IMR-90 (cell line): Measurements from ENCODE around the gene TMEM253. TPM values are rescaled to one million over a fixed set of nuclear protein-coding genes. Genes with fewer than 3 reads are reported as not detected.

ENCODE experiments used
- ATAC-seq: fragments of 200-7000 bp; cut with Tn5 transposase; 2 replicates; pipeline ENCODE4 v1.9.1; 2020; ENCODE audit warnings: low read depth, mild to moderate bottlenecking, moderate library complexity
- BruUV-seq: library from RNA; stranded (reverse); fragments of 400-500 nt; replicated peaks from 2 replicates; lab custom pipeline; 2021; lab: Mats Ljungman, UMichigan
- CTCF ChIA-PET: fragments of 300-600 bp; formaldehyde crosslinking; extraction: SDS; loops from one replicate; lab custom pipeline; 2021; ENCODE audit warnings: antibody characterized with exemption; lab: Yijun Ruan, JAX
- POLR2A ChIA-PET: fragments of 300-600 bp; sonication (Branson Sonifier 250); formaldehyde crosslinking; loops from one replicate; lab custom pipeline; 2022; ENCODE audit warnings: antibody characterized with exemption; ENCODE audit not compliant: unreplicated experiment; lab: Charles Lee
- DNase-seq: peaks from one replicate; pipeline ENCODE4 v3.0.0; 2013
- H2AFZ ChIP-seq: replicated peaks from 2 replicates; pipeline ENCODE3; 2013; ENCODE audit warnings: low read length, mild to moderate bottlenecking; ENCODE audit not compliant: poor library complexity
- H2AK5ac ChIP-seq: 2 replicates; pipeline ENCODE4 v1.6.1; 2013; ENCODE audit warnings: low read depth, low read length, inconsistent platforms
- H2AK9ac ChIP-seq: replicated peaks from 2 replicates; pipeline ENCODE3; 2013; ENCODE audit warnings: mild to moderate bottlenecking, low read depth, low read length, moderate library complexity; ENCODE audit not compliant: poor library complexity
- H2BK120ac ChIP-seq: 2 replicates; pipeline ENCODE4 v1.6.1; 2013; ENCODE audit warnings: low read depth, low read length, inconsistent platforms
- H2BK15ac ChIP-seq: 3 replicates; pipeline ENCODE4 v1.6.1; 2013; ENCODE audit warnings: low read depth, low read length, inconsistent platforms
- H2BK20ac ChIP-seq: 2 replicates; pipeline ENCODE4 v1.6.1; 2013; ENCODE audit warnings: low read depth, mild to moderate bottlenecking, inconsistent platforms, low read length, moderate library complexity
- H2BK5ac ChIP-seq: 2 replicates; pipeline ENCODE4 v1.6.1; 2013; ENCODE audit warnings: mild to moderate bottlenecking, low read depth, low read length, inconsistent platforms; ENCODE audit not compliant: poor library complexity, severe bottlenecking
- H3K14ac ChIP-seq: replicated peaks from 2 replicates; pipeline ENCODE4 v1.6.1; 2013; ENCODE audit warnings: low read depth, low read length, inconsistent platforms
- H3K18ac ChIP-seq: 2 replicates; pipeline ENCODE4 v1.6.1; 2013; ENCODE audit warnings: low read depth, low read length, control low read depth
- H3K23ac ChIP-seq: 2 replicates; pipeline ENCODE4 v1.6.1; 2013; ENCODE audit warnings: low read depth, low read length, inconsistent platforms
- H3K27ac ChIP-seq: 2 replicates; pipeline ENCODE4 v1.5.1; 2013; ENCODE audit warnings: mild to moderate bottlenecking, control low read depth, low read length; ENCODE audit not compliant: insufficient read depth
- H3K27me3 ChIP-seq: 2 replicates; pipeline ENCODE4 v1.6.1; 2013; ENCODE audit warnings: low read length; ENCODE audit not compliant: control insufficient read depth, insufficient read depth
- H3K36me3 ChIP-seq: 2 replicates; pipeline ENCODE4 v1.6.1; 2013; ENCODE audit warnings: low read length, mixed read lengths; ENCODE audit not compliant: control insufficient read depth, insufficient read depth
- H3K4ac ChIP-seq: 2 replicates; pipeline ENCODE4 v1.6.1; 2013; ENCODE audit warnings: low read depth, low read length, inconsistent platforms
- H3K4me1 ChIP-seq: 2 replicates; pipeline ENCODE4 v1.6.1; 2013; ENCODE audit warnings: low read length, mixed read lengths; ENCODE audit not compliant: control insufficient read depth, insufficient read depth
- H3K4me2 ChIP-seq: 2 replicates; pipeline ENCODE4 v1.6.1; 2013; ENCODE audit warnings: low read depth, mild to moderate bottlenecking, control low read depth, low read length, moderate library complexity
- H3K4me3 ChIP-seq: 2 replicates; pipeline ENCODE4 v1.5.1; 2013; ENCODE audit warnings: low read depth, mild to moderate bottlenecking, control low read depth, low read length, moderate library complexity; ENCODE audit not compliant: insufficient read depth
- H3K56ac ChIP-seq: 2 replicates; pipeline ENCODE4 v1.6.1; 2013; ENCODE audit warnings: low read length, inconsistent platforms; ENCODE audit not compliant: insufficient read depth; ENCODE audit errors: extremely low read depth
- H3K79me1 ChIP-seq, 2 experiments: 2 replicates each; pipeline ENCODE4 v1.6.1; 2013; ENCODE audit warnings: low read length in 2 of 2, inconsistent platforms in 1 of 2, low read depth in 1 of 2
- H3K9ac ChIP-seq: 2 replicates; pipeline ENCODE4 v1.6.1; 2013; ENCODE audit warnings: low read depth, low read length, control low read depth
- H3K9me1 ChIP-seq: 2 replicates; pipeline ENCODE4 v1.6.1; 2013; ENCODE audit warnings: low read length, inconsistent platforms; ENCODE audit not compliant: insufficient read depth
- H3K9me3 ChIP-seq: 2 replicates; pipeline ENCODE4 v1.6.1; 2013; ENCODE audit warnings: low read length; ENCODE audit not compliant: control insufficient read depth, insufficient read depth
- H4K20me1 ChIP-seq: 2 replicates; pipeline ENCODE4 v1.6.1; 2013; ENCODE audit warnings: low read length, inconsistent platforms; ENCODE audit not compliant: insufficient read depth
- H4K5ac ChIP-seq: 2 replicates; pipeline ENCODE4 v1.6.1; 2013; ENCODE audit warnings: mild to moderate bottlenecking, low read depth, low read length, control low read depth
- H4K8ac ChIP-seq, 2 experiments: 2 replicates each; pipeline ENCODE4 v1.6.1; 2013; ENCODE audit warnings: low read depth in 2 of 2, low read length in 2 of 2, control low read depth in 1 of 2, inconsistent platforms in 1 of 2
- H4K91ac ChIP-seq: 2 replicates; pipeline ENCODE4 v1.6.1; 2013; ENCODE audit warnings: low read depth, low read length, inconsistent platforms; ENCODE audit not compliant: insufficient read depth
- BHLHE40 ChIP-seq: fragments of 150-350 bp; IDR thresholded peaks from 2 replicates; pipeline ENCODE4 v1.6.1; 2016; ENCODE audit warnings: mild to moderate bottlenecking, low read depth, low read length
- CEBPB ChIP-seq: IDR thresholded peaks from 2 replicates; pipeline ENCODE4 v1.6.1; 2012; ENCODE audit warnings: low read depth, low read length, improper control_type of control experiment
- CHD1 ChIP-seq: IDR thresholded peaks from 2 replicates; pipeline ENCODE4 v1.6.1; 2012; ENCODE audit warnings: low read depth, low read length, improper control_type of control experiment
- FOS ChIP-seq: fragments of 150-350 bp; IDR thresholded peaks from 2 replicates; pipeline ENCODE4 v1.6.1; 2016; ENCODE audit warnings: low read depth, low read length
- MAFK ChIP-seq: IDR thresholded peaks from 2 replicates; pipeline ENCODE4 v1.6.1; 2012; ENCODE audit warnings: low read depth, low read length, improper control_type of control experiment
- MAZ ChIP-seq: IDR thresholded peaks from 2 replicates; pipeline ENCODE4 v1.6.1; 2012; ENCODE audit warnings: low read depth, mild to moderate bottlenecking, low read length, improper control_type of control experiment, moderate library complexity, borderline replicate concordance
- MXI1 ChIP-seq: IDR thresholded peaks from 2 replicates; pipeline ENCODE4 v1.6.1; 2012; ENCODE audit warnings: low read depth, mild to moderate bottlenecking, low read length, moderate library complexity, borderline replicate concordance
- NFE2L2 ChIP-seq: fragments of 150-350 bp; IDR thresholded peaks from 2 replicates; pipeline ENCODE4 v1.6.1; 2016; ENCODE audit warnings: low read depth, mild to moderate bottlenecking, low read length
- POLR2A ChIP-seq: IDR thresholded peaks from 2 replicates; pipeline ENCODE4 v1.6.1; 2012; ENCODE audit warnings: mild to moderate bottlenecking, low read depth, low read length
- RAD21 ChIP-seq: IDR thresholded peaks from 2 replicates; pipeline ENCODE4 v1.6.1; 2012; ENCODE audit warnings: low read length, improper control_type of control experiment
- RCOR1 ChIP-seq: IDR thresholded peaks from 2 replicates; pipeline ENCODE4 v1.6.1; 2012; ENCODE audit warnings: mild to moderate bottlenecking, low read length, improper control_type of control experiment; ENCODE audit not compliant: insufficient replicate concordance
- RFX5 ChIP-seq: IDR thresholded peaks from 2 replicates; pipeline ENCODE4 v1.8.0; 2012; ENCODE audit warnings: low read depth, mild to moderate bottlenecking, low read length, moderate library complexity
- SMC3 ChIP-seq: fragments of 150-350 bp; IDR thresholded peaks from 2 replicates; pipeline ENCODE4 v1.6.1; 2016; ENCODE audit warnings: low read depth, mild to moderate bottlenecking, antibody characterized with exemption, low read length, moderate library complexity
- WGBS, 2 experiments: methylation state at CpG; one replicate each; pipeline versions ENCODE4 v1.1.5 to v1.1.7; 2013; ENCODE audit warnings: missing lambda C conversion rate in 2 of 2; ENCODE audit not compliant: insufficient read length in 1 of 2; ENCODE audit errors: extremely low coverage in 2 of 2; 5-methylcytosine and 5-hydroxymethylcytosine counted together
- dilution Hi-C: fragments of 300-500 bp; cut with HindIII; formaldehyde crosslinking; loops from one replicate; pipeline ENCODE4 v1.14.3; 2018; ENCODE audit warnings: low sequenced_read_pairs; ENCODE audit not compliant: unreplicated experiment
- in situ Hi-C: fragments of 300-500 bp; cut with MboI; formaldehyde crosslinking; loops from 3 replicates; pipeline ENCODE4 v1.14.3; 2019; ENCODE audit warnings: low sequenced_read_pairs, inconsistent platforms, mixed read lengths
- intact Hi-C: fragments of 100-400 bp; cut with micrococcal nuclease; formaldehyde crosslinking; loops from 2 replicates; pipeline ENCODE4 v1.10.0; 2022
- polyA plus RNA-seq, 3 experiments: library from polyadenylated mRNA; depleted of rRNA; stranded (reverse); fragments of >200 nt; gene quantifications; 2 replicates each; pipeline ENCODE4 v1.2.3, GENCODE V29; 2012; ENCODE audit warnings: low replicate concordance in 1 of 3
- total RNA-seq: library from RNA; depleted of rRNA; stranded (reverse); fragments of >200 nt; gene quantifications from 2 replicates; pipeline ENCODE4 v1.2.3, GENCODE V29; 2012
- TF ChIP-seq, protein P1 (sequence below): fragments of 150-350 bp; IDR thresholded peaks from 2 replicates; pipeline ENCODE4 v1.6.1; 2016; ENCODE audit warnings: low read depth, mild to moderate bottlenecking, low read length, moderate library complexity, borderline replicate concordance
- TF ChIP-seq, protein P2 (sequence below): conservative IDR thresholded peaks from 2 replicates; pipeline ENCODE4 v1.5.1; 2012; ENCODE audit warnings: mild to moderate bottlenecking, low read depth, low read length, improper control_type of control experiment
- TF ChIP-seq, protein P3 (sequence below): fragments of 150-350 bp; IDR thresholded peaks from 2 replicates; pipeline ENCODE4 v1.6.1; 2017; ENCODE audit warnings: mild to moderate bottlenecking, antibody characterized with exemption, low read length, low read depth

Gene TMEM253
- total and polyA plus RNA-seq, 2 of the 4 experiments (the other 2 are of a cell fraction): 0.07 TPM; not detected in 1

DNA sequence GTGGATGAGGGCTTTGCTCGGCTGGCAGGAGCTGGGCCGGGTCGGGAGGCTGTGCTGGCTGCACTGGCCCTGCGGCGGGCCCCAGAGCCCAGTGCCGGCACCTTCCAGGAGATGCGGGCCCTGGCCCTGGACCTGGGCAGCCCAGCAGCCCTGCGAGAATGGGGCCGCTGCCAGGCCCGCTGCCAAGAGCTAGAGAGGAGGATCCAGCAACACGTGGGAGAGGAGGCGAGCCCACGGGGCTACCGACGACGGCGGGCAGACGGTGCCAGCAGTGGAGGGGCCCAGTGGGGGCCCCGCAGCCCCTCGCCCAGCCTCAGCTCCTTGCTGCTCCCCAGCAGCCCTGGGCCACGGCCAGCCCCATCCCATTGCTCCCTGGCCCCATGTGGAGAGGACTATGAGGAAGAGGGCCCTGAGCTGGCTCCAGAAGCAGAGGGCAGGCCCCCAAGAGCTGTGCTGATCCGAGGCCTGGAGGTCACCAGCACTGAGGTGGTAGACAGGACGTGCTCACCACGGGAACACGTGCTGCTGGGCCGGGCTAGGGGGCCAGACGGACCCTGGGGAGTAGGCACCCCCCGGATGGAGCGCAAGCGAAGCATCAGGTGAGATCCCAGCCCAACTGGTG, 19.2 kb upstream of the TMEM253 start:
- Histone ChIP-seq H3K9ac (no peak overlapping the region), H3K18ac (no peak overlapping the region), H4K5ac (no peak overlapping the region), H4K20me1 (no peaks in the 10 kb centered on the region), H3K4ac (no peak overlapping the region), H3K9me3 (no peaks in the 10 kb centered on the region), H4K8ac (no peak overlapping the region), H3K4me3 (no peak overlapping the region), H2BK5ac (no peak overlapping the region), H3K79me1 (peaks cover 8 to 10% of the 10 kb centered on the region in 2 experiments; a peak in 3 of 4 replicates), H2BK15ac (no peak overlapping the region), H3K4me2 (no peak overlapping the region), H2AK9ac (no peak overlapping the region), H3K14ac (no peak overlapping the region), H2BK20ac (no peak overlapping the region), H4K91ac (no peak overlapping the region), H3K9me1 (peaks cover 5% of the 10 kb centered on the region), H3K27me3 (no peaks in the 10 kb centered on the region), H3K27ac (no peak overlapping the region), H3K23ac (no peak overlapping the region), H2AK5ac (no peak overlapping the region), H3K56ac (no peak overlapping the region), H2BK120ac (no peak overlapping the region), H2AFZ (no peak overlapping the region), H3K36me3 (peaks cover 83% of the 10 kb centered on the region), H3K4me1 (peaks cover 17% of the 10 kb centered on the region)
- ChIA-PET POLR2A (no interaction called here), CTCF (no interaction called here)
- TSS peak; percentile 57 for BruUV-seq
- in situ Hi-C loops: loop anchor here (25.0 kb wide), 2 partner anchors 619 to 744 kb away; partner anchors contain the start of genes APEX1, CCNB1IP1, OSGEP and PARP2
- WGBS, 2 experiments: 89% methylated on average over 10 of the region's 30 CpGs; no CpG with 5 or more reads in 1 of the 2 experiments
- intact Hi-C loops: no loop called here
- dilution Hi-C loops: no loop called here
- TF ChIP-seq FOS (no peak), RCOR1 (no peak), CEBPB (no peak), MXI1 (no peak), RFX5 (no peak), MAZ (no peak), SMC3 (no peak), NFE2L2 (no peak), POLR2A (no peak), BHLHE40 (no peak), CHD1 (no peak), MAFK (no peak), RAD21 (no peak)
- TF ChIP-seq, protein P1, sequence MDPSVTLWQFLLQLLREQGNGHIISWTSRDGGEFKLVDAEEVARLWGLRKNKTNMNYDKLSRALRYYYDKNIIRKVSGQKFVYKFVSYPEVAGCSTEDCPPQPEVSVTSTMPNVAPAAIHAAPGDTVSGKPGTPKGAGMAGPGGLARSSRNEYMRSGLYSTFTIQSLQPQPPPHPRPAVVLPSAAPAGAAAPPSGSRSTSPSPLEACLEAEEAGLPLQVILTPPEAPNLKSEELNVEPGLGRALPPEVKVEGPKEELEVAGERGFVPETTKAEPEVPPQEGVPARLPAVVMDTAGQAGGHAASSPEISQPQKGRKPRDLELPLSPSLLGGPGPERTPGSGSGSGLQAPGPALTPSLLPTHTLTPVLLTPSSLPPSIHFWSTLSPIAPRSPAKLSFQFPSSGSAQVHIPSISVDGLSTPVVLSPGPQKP: no peak
- TF ChIP-seq, protein P2, sequence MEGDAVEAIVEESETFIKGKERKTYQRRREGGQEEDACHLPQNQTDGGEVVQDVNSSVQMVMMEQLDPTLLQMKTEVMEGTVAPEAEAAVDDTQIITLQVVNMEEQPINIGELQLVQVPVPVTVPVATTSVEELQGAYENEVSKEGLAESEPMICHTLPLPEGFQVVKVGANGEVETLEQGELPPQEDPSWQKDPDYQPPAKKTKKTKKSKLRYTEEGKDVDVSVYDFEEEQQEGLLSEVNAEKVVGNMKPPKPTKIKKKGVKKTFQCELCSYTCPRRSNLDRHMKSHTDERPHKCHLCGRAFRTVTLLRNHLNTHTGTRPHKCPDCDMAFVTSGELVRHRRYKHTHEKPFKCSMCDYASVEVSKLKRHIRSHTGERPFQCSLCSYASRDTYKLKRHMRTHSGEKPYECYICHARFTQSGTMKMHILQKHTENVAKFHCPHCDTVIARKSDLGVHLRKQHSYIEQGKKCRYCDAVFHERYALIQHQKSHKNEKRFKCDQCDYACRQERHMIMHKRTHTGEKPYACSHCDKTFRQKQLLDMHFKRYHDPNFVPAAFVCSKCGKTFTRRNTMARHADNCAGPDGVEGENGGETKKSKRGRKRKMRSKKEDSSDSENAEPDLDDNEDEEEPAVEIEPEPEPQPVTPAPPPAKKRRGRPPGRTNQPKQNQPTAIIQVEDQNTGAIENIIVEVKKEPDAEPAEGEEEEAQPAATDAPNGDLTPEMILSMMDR: no peak
- TF ChIP-seq, protein P3, sequence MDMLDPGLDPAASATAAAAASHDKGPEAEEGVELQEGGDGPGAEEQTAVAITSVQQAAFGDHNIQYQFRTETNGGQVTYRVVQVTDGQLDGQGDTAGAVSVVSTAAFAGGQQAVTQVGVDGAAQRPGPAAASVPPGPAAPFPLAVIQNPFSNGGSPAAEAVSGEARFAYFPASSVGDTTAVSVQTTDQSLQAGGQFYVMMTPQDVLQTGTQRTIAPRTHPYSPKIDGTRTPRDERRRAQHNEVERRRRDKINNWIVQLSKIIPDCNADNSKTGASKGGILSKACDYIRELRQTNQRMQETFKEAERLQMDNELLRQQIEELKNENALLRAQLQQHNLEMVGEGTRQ: no peak
- DNase-seq: no peak
- no peak for ATAC-seq
